ENCODE data around the gene PRAMEF11. TPM values are rescaled to one million over a fixed set of nuclear protein-coding genes. Genes with fewer than 3 reads are reported as not detected.
"Not testable (repeated sequence)": the region's sequence is repeated elsewhere in the genome, so short reads cannot be mapped to it uniquely, and the experiment has no call there.

The PRAMEF11 gene
- total and polyA plus RNA-seq, 2 experiments from 2014 or later: not detected

DNA sequence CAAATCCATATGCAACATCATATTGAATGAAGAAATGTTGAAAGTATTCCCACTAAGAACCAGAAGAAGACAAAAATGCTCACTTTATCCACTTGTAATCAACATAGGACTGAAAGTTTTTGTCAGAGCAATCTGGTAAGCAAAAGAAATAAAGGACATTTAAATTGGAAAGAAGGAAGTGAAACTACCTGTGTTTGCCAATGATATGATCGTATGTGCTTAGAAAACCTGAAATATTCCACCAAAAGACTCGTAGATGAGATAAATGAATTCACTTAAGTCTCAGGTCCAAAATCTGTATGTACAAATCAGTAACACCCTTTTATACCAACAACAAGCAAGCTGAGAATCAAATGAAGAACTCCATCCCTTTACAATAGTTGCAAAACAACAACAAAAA, 31.5 kb downstream of the PRAMEF11 start:
- no peak overlapping the region for H2AFZ ChIP-seq
- no peak overlapping the region for H3K27ac ChIP-seq
- H3K9ac ChIP-seq: no peak overlapping the region
- H3K4me1 ChIP-seq (ENCODE audit: insufficient read depth): no peaks in the 10 kb centered on the region
- no peak overlapping the region for H3K4me2 ChIP-seq (ENCODE audit: unreplicated experiment)
- no peaks in the 10 kb centered on the region for H3F3A ChIP-seq (ENCODE audit: insufficient read depth)
- in situ Hi-C loops (cut with MboI): no loop called here
- TF ChIP-seq EZH2phosphoT487 (IDR thresholded peaks at IDR 0.05; ENCODE audit: insufficient read depth, low read depth) (no peak), EZH2 (IDR thresholded peaks at IDR 0.05; ENCODE audit: insufficient read depth, poor library complexity, severe bottlenecking) (no peak)
- no peaks in the 10 kb centered on the region for H4K20me1 ChIP-seq (ENCODE audit: insufficient read depth)
- H3K27me3 ChIP-seq (replicated peaks; ENCODE audit: insufficient read depth): no peaks in the 10 kb centered on the region
- H3K79me2 ChIP-seq (ENCODE audit: insufficient read depth): no peaks in the 10 kb centered on the region
- WGBS, 2 experiments (ENCODE audit: low coverage in 1 of 2, low lambda C conversion rate in 2 of 2, missing lambda C conversion rate in 2 of 2): 21 to 29% methylated on average over 2 of the region's 2 CpGs
- H3K9me2 ChIP-seq (ENCODE audit: insufficient read depth): no peaks in the 10 kb centered on the region
- no peak overlapping the region for H3K4me3 ChIP-seq
- DNase-seq: no peak
- H3K36me3 ChIP-seq (ENCODE audit: low read depth): no peaks in the 10 kb centered on the region
- no peaks in the 10 kb centered on the region for H3K9me3 ChIP-seq (ENCODE audit: low read depth)

DNA sequence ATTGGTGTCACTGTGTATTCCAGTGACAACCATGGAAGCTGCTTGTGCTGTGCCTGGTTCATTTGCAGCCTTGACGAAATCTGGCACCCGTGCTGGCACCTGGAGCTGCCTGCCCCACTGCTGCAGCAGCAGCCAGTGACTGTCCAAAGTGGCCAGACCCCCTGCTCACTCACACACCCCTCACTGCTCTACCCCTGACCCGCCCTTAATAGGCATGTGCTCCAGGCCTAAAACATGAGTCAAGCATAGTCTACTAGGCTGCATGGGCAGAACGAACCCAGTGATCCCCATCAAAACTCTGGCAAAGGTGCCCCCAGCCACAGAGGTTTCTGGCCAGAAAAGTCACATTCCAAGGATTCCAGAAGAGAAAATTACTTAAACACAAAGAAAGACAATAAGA, 32.3 kb downstream of the PRAMEF11 start:
- Histone ChIP-seq H3K36me3 (ENCODE audit: low read depth) (no peaks in the 10 kb centered on the region), H3F3A (ENCODE audit: insufficient read depth) (no peaks in the 10 kb centered on the region), H3K9ac (no peak overlapping the region), H4K20me1 (ENCODE audit: insufficient read depth) (no peaks in the 10 kb centered on the region), H3K4me2 (ENCODE audit: unreplicated experiment) (no peak overlapping the region), H3K9me3 (ENCODE audit: low read depth) (no peaks in the 10 kb centered on the region), H3K27me3 (replicated peaks; ENCODE audit: insufficient read depth) (no peaks in the 10 kb centered on the region), H3K4me1 (ENCODE audit: insufficient read depth) (no peaks in the 10 kb centered on the region), H3K9me2 (ENCODE audit: insufficient read depth) (no peaks in the 10 kb centered on the region), H3K4me3 (no peak overlapping the region), H3K27ac (no peak overlapping the region), H2AFZ (no peak overlapping the region), H3K79me2 (ENCODE audit: insufficient read depth) (no peaks in the 10 kb centered on the region)
- TF ChIP-seq EZH2phosphoT487 (IDR thresholded peaks at IDR 0.05; ENCODE audit: insufficient read depth, low read depth) (no peak), EZH2 (IDR thresholded peaks at IDR 0.05; ENCODE audit: insufficient read depth, poor library complexity, severe bottlenecking) (no peak)
- in situ Hi-C loops (cut with MboI): no loop called here
- no peak for DNase-seq
- 11 to 12% methylated on average over 4 of the region's 4 CpGs for WGBS, 2 experiments (ENCODE audit: low coverage in 1 of 2, low lambda C conversion rate in 2 of 2, missing lambda C conversion rate in 2 of 2)

DNA sequence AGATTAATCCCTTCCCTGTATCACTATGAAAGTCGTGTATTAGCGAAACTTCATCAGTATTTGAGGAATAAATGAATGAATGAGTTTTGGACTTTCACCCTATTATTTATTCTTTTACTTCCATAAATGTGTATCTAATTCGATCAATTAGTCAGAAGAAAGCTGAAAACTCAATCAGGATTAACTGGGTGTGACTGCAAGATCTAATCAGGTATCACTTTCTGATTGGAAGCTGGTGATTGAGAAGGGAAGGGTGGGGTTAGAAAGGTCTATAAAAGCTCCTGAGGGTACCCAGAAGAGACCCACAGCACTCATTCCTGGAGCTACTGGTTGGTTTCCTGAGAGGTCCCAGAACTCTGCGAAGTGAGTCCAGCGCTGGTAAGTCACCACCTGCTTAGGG, 40.1 kb downstream of the PRAMEF11 start, which contains the start of gene PRAMEF1:
PRAMEF1 (plus strand) TSS at position 301 of the 400 bp plus-strand sequence. CDS start 1,831 bp downstream, outside the sequence.
- in situ Hi-C loops (cut with MboI); H3K4me2 ChIP-seq (ENCODE audit: unreplicated experiment); H3K9me3 ChIP-seq (ENCODE audit: low read depth): not testable (repeated sequence)

DNA sequence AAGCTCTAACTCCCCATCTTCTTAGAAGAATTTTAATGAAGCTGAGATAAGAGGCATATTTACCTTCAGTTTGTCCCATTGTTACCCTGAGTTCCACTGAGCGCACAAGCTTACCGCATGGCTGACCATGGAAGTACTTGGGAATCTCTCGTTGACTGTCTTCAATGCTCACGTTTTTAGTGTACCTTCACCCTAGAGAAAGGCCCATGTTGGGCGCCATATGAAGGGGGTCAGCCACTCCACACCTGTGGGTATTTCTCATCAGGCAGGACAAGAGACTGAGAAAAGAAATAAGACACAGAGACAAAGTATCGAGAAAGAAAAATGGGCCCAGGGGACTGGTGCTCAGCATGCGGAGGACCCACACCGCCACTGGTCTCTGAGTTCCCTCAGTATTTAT, 46.5 kb downstream of the PRAMEF11 start:
- WGBS, 2 experiments (ENCODE audit: low coverage in 1 of 2, low lambda C conversion rate in 2 of 2, missing lambda C conversion rate in 2 of 2): 60 to 63% methylated on average over 7 of the region's 8 CpGs
- H3F3A ChIP-seq (ENCODE audit: insufficient read depth); H4K20me1 ChIP-seq (ENCODE audit: insufficient read depth); H3K9me3 ChIP-seq (ENCODE audit: low read depth); in situ Hi-C loops (cut with MboI); H3K4me2 ChIP-seq (ENCODE audit: unreplicated experiment); H3K4me3 ChIP-seq; H3K79me2 ChIP-seq (ENCODE audit: insufficient read depth); H3K36me3 ChIP-seq (ENCODE audit: low read depth); H3K9ac ChIP-seq; H2AFZ ChIP-seq; H3K9me2 ChIP-seq (ENCODE audit: insufficient read depth); H3K27me3 ChIP-seq (replicated peaks; ENCODE audit: insufficient read depth); DNase-seq; H3K27ac ChIP-seq; H3K4me1 ChIP-seq (ENCODE audit: insufficient read depth): not testable (repeated sequence)

More for the DNA sequence above, 40.1 kb downstream of the PRAMEF11 start, which contains the start of gene PRAMEF1:
- not testable (repeated sequence) for H3K4me3 ChIP-seq; H3K9ac ChIP-seq; H3K36me3 ChIP-seq (ENCODE audit: low read depth); H4K20me1 ChIP-seq (ENCODE audit: insufficient read depth); H2AFZ ChIP-seq; H3K27ac ChIP-seq; H3K4me1 ChIP-seq (ENCODE audit: insufficient read depth); H3K27me3 ChIP-seq (replicated peaks; ENCODE audit: insufficient read depth); H3K79me2 ChIP-seq (ENCODE audit: insufficient read depth); H3F3A ChIP-seq (ENCODE audit: insufficient read depth); DNase-seq; H3K9me2 ChIP-seq (ENCODE audit: insufficient read depth)
- 33 to 34% methylated on average over 5 of the region's 5 CpGs for WGBS, 2 experiments (ENCODE audit: low coverage in 1 of 2, low lambda C conversion rate in 2 of 2, missing lambda C conversion rate in 2 of 2)

DNA sequence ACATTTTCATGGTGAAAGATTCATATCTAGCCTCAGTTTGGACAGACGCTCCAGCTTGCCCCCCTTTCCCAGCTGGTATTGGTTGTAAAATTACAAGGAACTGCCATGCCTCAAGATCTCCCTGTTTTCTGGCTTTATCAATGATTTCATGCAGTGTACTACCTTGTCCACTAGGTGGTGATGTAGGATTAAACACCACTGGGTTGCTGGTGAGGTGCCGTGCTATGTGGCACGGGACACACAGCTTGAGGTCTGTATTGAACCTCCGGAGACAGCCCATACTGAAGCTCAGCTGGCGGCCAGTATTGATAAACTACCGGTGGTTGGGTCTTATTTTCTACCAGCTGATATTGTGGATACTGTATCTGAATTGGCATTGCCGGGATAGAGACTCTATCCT, 47.4 kb downstream of the PRAMEF11 start:
- H3K9me3 ChIP-seq (ENCODE audit: low read depth); H3K9ac ChIP-seq; H2AFZ ChIP-seq; H3K4me2 ChIP-seq (ENCODE audit: unreplicated experiment); H3F3A ChIP-seq (ENCODE audit: insufficient read depth); H3K79me2 ChIP-seq (ENCODE audit: insufficient read depth); H4K20me1 ChIP-seq (ENCODE audit: insufficient read depth); H3K27ac ChIP-seq; H3K9me2 ChIP-seq (ENCODE audit: insufficient read depth); H3K4me3 ChIP-seq; H3K36me3 ChIP-seq (ENCODE audit: low read depth); in situ Hi-C loops (cut with MboI); H3K27me3 ChIP-seq (replicated peaks; ENCODE audit: insufficient read depth); H3K4me1 ChIP-seq (ENCODE audit: insufficient read depth): not testable (repeated sequence)
- 3 to 6% methylated on average over 6 to 7 of the region's 7 CpGs for WGBS, 2 experiments (ENCODE audit: low coverage in 1 of 2, low lambda C conversion rate in 2 of 2, missing lambda C conversion rate in 2 of 2)
- DNase-seq: peak; percentile 28

DNA sequence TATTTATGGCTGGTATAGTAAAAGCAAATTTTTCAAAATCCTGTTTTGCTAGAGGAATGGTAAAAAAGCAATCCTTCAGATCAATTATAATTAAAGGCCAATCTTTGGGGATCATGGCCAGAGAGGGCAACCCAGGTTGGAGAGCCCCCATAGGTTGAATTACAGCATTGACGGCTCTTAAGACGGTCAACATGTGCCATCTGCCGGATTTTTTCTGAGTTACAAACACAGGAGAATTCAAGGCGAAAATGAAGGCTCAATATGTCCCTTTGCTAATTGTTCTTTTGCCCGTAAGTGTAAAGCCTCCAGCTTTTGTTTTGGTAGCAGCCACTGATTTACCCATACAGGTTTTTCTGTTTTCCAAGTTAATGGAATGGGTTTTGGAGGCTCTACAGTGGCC, 49.7 kb downstream of the PRAMEF11 start:
- H3K9me2 ChIP-seq (ENCODE audit: insufficient read depth); H3K9me3 ChIP-seq (ENCODE audit: low read depth); H3K36me3 ChIP-seq (ENCODE audit: low read depth); H3K4me3 ChIP-seq; H3F3A ChIP-seq (ENCODE audit: insufficient read depth); H3K27ac ChIP-seq; H3K79me2 ChIP-seq (ENCODE audit: insufficient read depth); H3K9ac ChIP-seq; H2AFZ ChIP-seq; in situ Hi-C loops (cut with MboI); H4K20me1 ChIP-seq (ENCODE audit: insufficient read depth); DNase-seq; H3K27me3 ChIP-seq (replicated peaks; ENCODE audit: insufficient read depth); H3K4me2 ChIP-seq (ENCODE audit: unreplicated experiment); H3K4me1 ChIP-seq (ENCODE audit: insufficient read depth): not testable (repeated sequence)
- WGBS, 2 experiments (ENCODE audit: low coverage in 1 of 2, low lambda C conversion rate in 2 of 2, missing lambda C conversion rate in 2 of 2): 65 to 79% methylated on average over 4 to 5 of the region's 5 CpGs
